HUES6 (cell line): ENCODE measurements around the gene DNAJC25.

ENCODE experiments used
- H3K27ac ChIP-seq: 2 replicates; pipeline ENCODE4 v1.7.0; 2013; ENCODE audit warnings: low read depth, mild to moderate bottlenecking, low read length, inconsistent platforms
- H3K27me3 ChIP-seq: 2 replicates; pipeline ENCODE4 v1.6.1; 2013; ENCODE audit warnings: low read length; ENCODE audit not compliant: control insufficient read depth, insufficient read depth
- H3K36me3 ChIP-seq: 2 replicates; pipeline ENCODE4 v1.6.1; 2013; ENCODE audit warnings: low read length; ENCODE audit not compliant: control insufficient read depth, insufficient read depth
- H3K4me1 ChIP-seq: 2 replicates; pipeline ENCODE4 v1.6.1; 2013; ENCODE audit warnings: low read length; ENCODE audit not compliant: control insufficient read depth, insufficient read depth
- H3K4me3 ChIP-seq: 2 replicates; pipeline ENCODE4 v1.5.1; 2013; ENCODE audit warnings: low read depth, low read length
- H3K9ac ChIP-seq: one replicate; pipeline ENCODE4 v1.6.1; 2013; ENCODE audit warnings: mild to moderate bottlenecking, low read length
- H3K9me3 ChIP-seq: 2 replicates; pipeline ENCODE4 v1.6.1; 2013; ENCODE audit warnings: low read depth, low read length; ENCODE audit not compliant: control insufficient read depth, insufficient read depth

Gene DNAJC25

GRCh38 chr9:111628411-111628810, 2.7 kb upstream of the DNAJC25 start:
- no peak overlapping the region for H3K9ac ChIP-seq
- no peak overlapping the region for H3K4me3 ChIP-seq
- H3K9me3 ChIP-seq = no peaks in the 10 kb centered on the region

GRCh38 chr9:111630182-111630963, 761 bp upstream of the DNAJC25 start:
- Histone ChIP-seq H3K27me3 (no peaks in the 10 kb centered on the region), H3K27ac (no peak overlapping the region), H3K36me3 (peaks cover 4% of the 10 kb centered on the region; the same call in 1 of the 2 replicates), H3K4me1 (peaks cover 20% of the 10 kb centered on the region), H3K9me3 (no peaks in the 10 kb centered on the region), H3K4me3 (peak overlapping the region; percentile 81), H3K9ac (peak overlapping the region; percentile 57)

More at GRCh38 chr9:111628411-111628810, 2.7 kb upstream of the DNAJC25 start:
- H3K27ac ChIP-seq = no peak overlapping the region
- H3K36me3 ChIP-seq = peaks cover 4% of the 10 kb centered on the region; the same call in 1 of the 2 replicates
- peaks cover 20% of the 10 kb centered on the region for H3K4me1 ChIP-seq
- no peaks in the 10 kb centered on the region for H3K27me3 ChIP-seq

- Histone ChIP-seq H3K9me3 (no peaks in the 10 kb centered on the region), H3K36me3 (peaks cover 4% of the 10 kb centered on the region; the same call in 1 of the 2 replicates), H3K27me3 (no peaks in the 10 kb centered on the region), H3K9ac (peak overlapping the region; percentile 57), H3K4me1 (peaks cover 20% of the 10 kb centered on the region), H3K27ac (no peak overlapping the region), H3K4me3 (peak overlapping the region; percentile 81)
Measured at GRCh38 chr9:111630964-111631213, 245 bp upstream of the DNAJC25 start.

- H3K27me3 ChIP-seq = no peaks in the 10 kb centered on the region
- peaks cover 14% of the 10 kb centered on the region for H3K4me1 ChIP-seq
- H3K4me3 ChIP-seq = peak overlapping the region; percentile 81
- peak overlapping the region; percentile 95 for H3K9ac ChIP-seq
- H3K27ac ChIP-seq = peak overlapping the region; percentile 75; the same call in 1 of the 2 replicates
- no peaks in the 10 kb centered on the region for H3K9me3 ChIP-seq
- peaks cover 4% of the 10 kb centered on the region; the same call in 1 of the 2 replicates for H3K36me3 ChIP-seq
Measured at GRCh38 chr9:111632060-111632459, 926 bp downstream of the DNAJC25 start.

- peaks cover 7% of the 10 kb centered on the region; the same call in 1 of the 2 replicates for H3K4me1 ChIP-seq
- peaks cover 3% of the 10 kb centered on the region; the same call in 1 of the 2 replicates for H3K9me3 ChIP-seq
- no peaks in the 10 kb centered on the region for H3K27me3 ChIP-seq
- no peak overlapping the region for H3K9ac ChIP-seq
- no peak overlapping the region for H3K27ac ChIP-seq
- H3K36me3 ChIP-seq = peaks cover 4% of the 10 kb centered on the region; the same call in 1 of the 2 replicates
- H3K4me3 ChIP-seq = peak overlapping the region; percentile 81
Measured at GRCh38 chr9:111632695-111633388, 1.7 kb downstream of the DNAJC25 start.

GRCh38 chr9:111633389-111633736, 2.2 kb downstream of the DNAJC25 start:
- Histone ChIP-seq H3K4me3 (peak overlapping the region; percentile 81; the same call in 1 of the 2 replicates), H3K27ac (no peak overlapping the region), H3K9ac (no peak overlapping the region), H3K9me3 (peaks cover 4% of the 10 kb centered on the region; the same call in 1 of the 2 replicates), H3K27me3 (no peaks in the 10 kb centered on the region), H3K4me1 (peaks cover 7% of the 10 kb centered on the region; the same call in 1 of the 2 replicates), H3K36me3 (peaks cover 5% of the 10 kb centered on the region; the same call in 1 of the 2 replicates)

GRCh38 chr9:111634860-111635259, 3.7 kb downstream of the DNAJC25 start:
- no peak overlapping the region for H3K9ac ChIP-seq
- H3K4me1 ChIP-seq = peaks cover 7% of the 10 kb centered on the region; the same call in 1 of the 2 replicates
- H3K27me3 ChIP-seq = no peaks in the 10 kb centered on the region
- H3K4me3 ChIP-seq = no peak overlapping the region
- no peak overlapping the region for H3K27ac ChIP-seq
- H3K36me3 ChIP-seq = peaks cover 7% of the 10 kb centered on the region; the same call in 1 of the 2 replicates
- peaks cover 15% of the 10 kb centered on the region; the same call in 1 of the 2 replicates for H3K9me3 ChIP-seq

GRCh38 chr9:111637421-111637950, 6.4 kb downstream of the DNAJC25 start:
- no peaks in the 10 kb centered on the region for H3K27me3 ChIP-seq
- H3K36me3 ChIP-seq = peaks cover 7% of the 10 kb centered on the region; the same call in 1 of the 2 replicates
- peaks cover 15% of the 10 kb centered on the region; the same call in 1 of the 2 replicates for H3K9me3 ChIP-seq
- peaks cover 4% of the 10 kb centered on the region; the same call in 1 of the 2 replicates for H3K4me1 ChIP-seq
- no peak overlapping the region for H3K27ac ChIP-seq
- H3K9ac ChIP-seq = no peak overlapping the region
- H3K4me3 ChIP-seq = no peak overlapping the region

GRCh38 chr9:111644195-111644772, 13.2 kb downstream of the DNAJC25 start:
- Histone ChIP-seq H3K27ac (no peak overlapping the region), H3K9ac (no peak overlapping the region), H3K4me1 (no peaks in the 10 kb centered on the region), H3K4me3 (no peak overlapping the region), H3K27me3 (no peaks in the 10 kb centered on the region), H3K9me3 (0 out of 2 replicates have a peak, but pooled peaks cover 2% of the 10 kb centered on the region), H3K36me3 (peaks cover 35% of the 10 kb centered on the region)

- no peaks in the 10 kb centered on the region for H3K4me1 ChIP-seq
- no peak overlapping the region for H3K4me3 ChIP-seq
- H3K9me3 ChIP-seq = no peaks in the 10 kb centered on the region
- H3K27ac ChIP-seq = no peak overlapping the region
- H3K36me3 ChIP-seq = peaks cover 49% of the 10 kb centered on the region
- no peaks in the 10 kb centered on the region for H3K27me3 ChIP-seq
- no peak overlapping the region for H3K9ac ChIP-seq
Measured at GRCh38 chr9:111645806-111646205, 14.7 kb downstream of the DNAJC25 start.
